Breast epithelium (tissue), 4 donors: Measurements from ENCODE around the gene EHF. TPM values are rescaled to one million over a fixed set of nuclear protein-coding genes. Genes with fewer than 3 reads are reported as not detected.

Experiments
- DNase-seq, 2 donors: peaks; one replicate each; pipeline ENCODE4 v3.0.0-alpha.2; 2019; ENCODE audit warnings: low spot score in 2 of 2
- H3K27ac ChIP-seq, 2 donors: fragments of 200-600 bp; sonication (generic) in 1 of 2; one replicate each; pipeline ENCODE4 v1.5.1; 2016 to 2019; ENCODE audit warnings: mild to moderate bottlenecking in 1 of 2
- H3K27me3 ChIP-seq, 2 donors: fragments of 200-600 bp; sonication (generic) in 1 of 2; one replicate each; pipeline versions ENCODE4 v1.5.1 to v1.6.0; 2017 to 2019; ENCODE audit warnings: control low read depth in 1 of 2, mild to moderate bottlenecking in 1 of 2
- H3K36me3 ChIP-seq: fragments of 200-600 bp; one replicate; pipeline ENCODE4 v1.5.1; 2019
- H3K4me1 ChIP-seq, 2 donors: fragments of 200-600 bp; sonication (generic); one replicate each; pipeline ENCODE4 v1.5.1; 2016 to 2019; ENCODE audit warnings: control low read depth in 1 of 2
- H3K4me3 ChIP-seq, 3 donors: fragments of 200-600 bp; sonication (generic); 1 replicate in 2 of 3; 2 replicates in 1 of 3; pipeline ENCODE4 v1.5.1; 2016 to 2019; ENCODE audit warnings: mild to moderate bottlenecking in 3 of 3, moderate library complexity in 2 of 3
- H3K9me3 ChIP-seq, 2 donors: fragments of 200-600 bp; sonication (generic) in 1 of 2; one replicate each; pipeline ENCODE4 v1.5.1; 2016 to 2019; ENCODE audit warnings: control low read depth in 1 of 2
- CTCF ChIP-seq, 3 donors: fragments of 450-650 bp; IDR thresholded peaks; one replicate each; pipeline ENCODE4 v1.5.1; 2016 to 2017; ENCODE audit warnings: antibody characterized with exemption in 3 of 3, mild to moderate bottlenecking in 3 of 3, moderate library complexity in 3 of 3
- POLR2A ChIP-seq: fragments of 450-650 bp; IDR thresholded peaks from one replicate; pipeline ENCODE4 v1.6.1; 2016; ENCODE audit warnings: antibody characterized with exemption, mild to moderate bottlenecking, moderate library complexity
- POLR2AphosphoS5 ChIP-seq, 3 donors: sonication (generic); formaldehyde crosslinking; IDR thresholded peaks; one replicate each; pipeline ENCODE4 v1.6.1; 2017; ENCODE audit warnings: antibody characterized with exemption in 3 of 3
- intact Hi-C: fragments of 100-400 bp; cut with DNase I; formaldehyde crosslinking; loops from one replicate; pipeline ENCODE4 v1.15.1; 2023; ENCODE audit warnings: low total_unique reads
- total RNA-seq, 3 donors: library from RNA; depleted of rRNA; stranded (reverse); fragments of >200 nt; gene quantifications; one replicate each; pipeline ENCODE4 v1.1.0, GENCODE V29; 2016

Gene EHF
- total RNA-seq, 3 donors from 2014 or later = 0.16 to 392 (median 132) TPM

DNA sequence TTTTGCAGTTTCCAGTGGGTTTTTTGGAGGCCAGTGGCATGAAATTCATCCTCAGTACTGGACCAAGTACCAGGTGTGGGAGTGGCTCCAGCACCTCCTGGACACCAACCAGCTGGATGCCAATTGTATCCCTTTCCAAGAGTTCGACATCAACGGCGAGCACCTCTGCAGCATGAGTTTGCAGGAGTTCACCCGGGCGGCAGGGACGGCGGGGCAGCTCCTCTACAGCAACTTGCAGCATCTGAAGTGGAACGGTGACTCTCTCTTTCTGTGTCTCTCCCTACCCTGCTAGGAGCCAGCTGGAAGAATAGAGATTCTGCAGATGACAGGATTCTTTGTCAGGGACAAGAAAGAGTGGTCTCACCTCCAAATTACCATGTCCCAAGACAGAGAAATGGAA, 25.5 kb downstream of the EHF start:
- intact Hi-C loops = no loop called here
- H3K4me1 ChIP-seq = peaks cover 0 to 6% of the 10 kb centered on the region in 2 donors
- no peaks in the 10 kb centered on the region for H3K36me3 ChIP-seq
- no peak overlapping the region for H3K4me3 ChIP-seq
- H3K9me3 ChIP-seq = no peaks in the 10 kb centered on the region
- TF ChIP-seq POLR2AphosphoS5 (IDR thresholded peaks at IDR 0.05) = no peak
- TF ChIP-seq CTCF (IDR thresholded peaks at IDR 0.05) = no peak
- no peak for TF ChIP-seq POLR2A
- no peaks in the 10 kb centered on the region for H3K27me3 ChIP-seq
- no peak for DNase-seq
- peak overlapping the region in 1 of 2 donors; percentile 40 for H3K27ac ChIP-seq

- no peak for TF ChIP-seq POLR2A
- no peak for TF ChIP-seq POLR2AphosphoS5 (IDR thresholded peaks at IDR 0.05)
- no peak for TF ChIP-seq CTCF (IDR thresholded peaks at IDR 0.05)
- Histone ChIP-seq H3K27ac (peak overlapping the region; percentile 23 to 84), H3K27me3 (no peaks in the 10 kb centered on the region), H3K4me1 (peaks cover 0 to 8% of the 10 kb centered on the region in 2 donors), H3K9me3 (no peaks in the 10 kb centered on the region), H3K36me3 (no peaks in the 10 kb centered on the region), H3K4me3 (no peak overlapping the region)
- DNase-seq = no peak
- intact Hi-C loops = no loop called here
These were observed 26.2 kb downstream of the EHF start for GRCh38 chr11:34647131-34647530.

GRCh38 chr11:34647532-34647931, 26.6 kb downstream of the EHF start:
- TF ChIP-seq POLR2A = no peak
- TF ChIP-seq POLR2AphosphoS5 (IDR thresholded peaks at IDR 0.05) = no peak
- no peak for TF ChIP-seq CTCF (IDR thresholded peaks at IDR 0.05)
- no peaks in the 10 kb centered on the region for H3K9me3 ChIP-seq
- H3K36me3 ChIP-seq = no peaks in the 10 kb centered on the region
- peak overlapping the region; percentile 23 to 84 for H3K27ac ChIP-seq
- peaks cover 0 to 12% of the 10 kb centered on the region in 2 donors for H3K4me1 ChIP-seq
- intact Hi-C loops = no loop called here
- H3K4me3 ChIP-seq = no peak overlapping the region
- no peaks in the 10 kb centered on the region for H3K27me3 ChIP-seq
- no peak for DNase-seq

- H3K4me1 ChIP-seq = peaks cover 0 to 12% of the 10 kb centered on the region in 2 donors
- TF ChIP-seq CTCF (IDR thresholded peaks at IDR 0.05) (no peak), POLR2AphosphoS5 (IDR thresholded peaks at IDR 0.05) (no peak)
- no peaks in the 10 kb centered on the region for H3K36me3 ChIP-seq
- DNase-seq = no peak
- peak overlapping the region; percentile 23 to 84 for H3K27ac ChIP-seq
- no peak overlapping the region for H3K4me3 ChIP-seq
- H3K27me3 ChIP-seq = no peaks in the 10 kb centered on the region
- intact Hi-C loops = no loop called here
- H3K9me3 ChIP-seq = no peaks in the 10 kb centered on the region
These were observed 27.1 kb downstream of the EHF start for GRCh38 chr11:34648036-34648435.

- H3K4me1 ChIP-seq = peaks cover 0 to 16% of the 10 kb centered on the region in 2 donors
- TF ChIP-seq POLR2AphosphoS5 (IDR thresholded peaks at IDR 0.05) (no peak), POLR2A (no peak)
- no peaks in the 10 kb centered on the region for H3K27me3 ChIP-seq
- no peaks in the 10 kb centered on the region for H3K36me3 ChIP-seq
- no peak for DNase-seq
- no peaks in the 10 kb centered on the region for H3K9me3 ChIP-seq
- intact Hi-C loops = no loop called here
- H3K4me3 ChIP-seq = no peak overlapping the region
- peak overlapping the region; percentile 57 to 84 for H3K27ac ChIP-seq
These were observed 28.7 kb downstream of the EHF start for GRCh38 chr11:34649597-34649996.

GRCh38 chr11:34650528-34650927, 29.6 kb downstream of the EHF start:
- intact Hi-C loops = no loop called here
- peaks cover 0 to 17% of the 10 kb centered on the region in 2 donors for H3K4me1 ChIP-seq
- no peaks in the 10 kb centered on the region for H3K27me3 ChIP-seq
- no peaks in the 10 kb centered on the region for H3K36me3 ChIP-seq
- TF ChIP-seq CTCF (IDR thresholded peaks at IDR 0.05) (no peak), POLR2A (no peak), POLR2AphosphoS5 (IDR thresholded peaks at IDR 0.05) (no peak)
- peak in 1 of 2 donors; percentile 57 for DNase-seq
- H3K27ac ChIP-seq = peak overlapping the region; percentile 57 to 84
- no peaks in the 10 kb centered on the region for H3K9me3 ChIP-seq
- no peak overlapping the region for H3K4me3 ChIP-seq
